ENCODE measurements around the gene G6PC1. TPM values are rescaled to one million over a fixed set of nuclear protein-coding genes. Genes with fewer than 3 reads are reported as not detected.

Gene G6PC1
- total and polyA plus RNA-seq, 2 of the 13 experiments (the other 11 are each of a cell fraction or from before 2014, with no cell fraction given): 1.7 to 37.9 TPM

GRCh38 chr17:42893359-42893758 is 7.2 kb upstream of the G6PC1 start:
- DNase-seq (ENCODE audit: low spot score) (no peak), ATAC-seq (no peak), FAIRE-seq (no peak)
- H3K79me2 ChIP-seq (ENCODE audit: insufficient read depth, low read length): no peaks in the 10 kb centered on the region
- no peak overlapping the region for H3K4me3 ChIP-seq (replicated peaks in 1 of 3; ENCODE audit: insufficient read depth in 1 of 3, low read depth in 2 of 3, low read length in 3 of 3)
- 93% methylated on average over 4 of the region's 4 CpGs for WGBS (ENCODE audit: low lambda C conversion rate)
- H3K27ac ChIP-seq (ENCODE audit: extremely low read length, insufficient read depth, low read length): peak overlapping the region; percentile 85
- no TSS peak for BruUV-seq (replicated peaks)
- peak overlapping the region; percentile 36; the same call in 1 of the 2 replicates for H3K9ac ChIP-seq (ENCODE audit: insufficient read depth, low read depth, low read length)
- H3K9me3 ChIP-seq (ENCODE audit: low read length): no peaks in the 10 kb centered on the region
- peak overlapping the region; percentile 5; the same call in 1 of the 2 replicates for H3K4me2 ChIP-seq (ENCODE audit: low read depth, low read length)
- intact Hi-C loops (cut with micrococcal nuclease; ENCODE audit: unreplicated experiment): no loop called here
- no peaks in the 10 kb centered on the region for H3K27me3 ChIP-seq (ENCODE audit: control insufficient read depth in 1 of 2, insufficient read depth in 2 of 2, low read length in 2 of 2)
- no peak overlapping the region for H2AFZ ChIP-seq (ENCODE audit: low read length)
- ChIA-PET CTCF (ENCODE audit: low intra/inter-chr PET ratio, low total read pairs) (no interaction called here), POLR2A (interaction anchor here (0.9 to 3.6 kb wide), 11 partner anchors 10 to 315 kb away, joined by 3 to 32 read pairs (median 5); partner anchors contain the start of genes PSMC3IP and RPL27)
- no peaks in the 10 kb centered on the region for H4K20me1 ChIP-seq (ENCODE audit: insufficient read depth, low read length)
- in situ Hi-C loops (cut with HindIII; ENCODE audit: extremely low pct_ligation_motif_present, low pct_unique_long_range_greater_than_20kb): no loop called here
- H3K36me3 ChIP-seq (replicated peaks in 1 of 2; ENCODE audit: control insufficient read depth in 1 of 2, insufficient read depth in 2 of 2, low read length in 2 of 2): no peaks in the 10 kb centered on the region
- H3K4me1 ChIP-seq (ENCODE audit: insufficient read depth, low read length): peaks cover 95% of the 10 kb centered on the region
- TF ChIP-seq ZNF431 (CRISPR knock-in tag; IDR thresholded peaks at IDR 0.05; ENCODE audit: borderline replicate concordance, low read depth) (0 out of 2 replicates have a peak, but pooled peaks have one; percentile 13), ZNF281 (CRISPR knock-in tag; IDR thresholded peaks at IDR 0.05; ENCODE audit: borderline replicate concordance) (no peak), AKAP8 (CRISPR knock-in tag; IDR thresholded peaks at IDR 0.05) (no peak), IKZF4 (CRISPR knock-in tag; IDR thresholded peaks at IDR 0.05; ENCODE audit: borderline replicate concordance, low read depth, not compliant biosample characterization) (no peak), HMG20B (CRISPR knock-in tag; conservative IDR thresholded peaks at IDR 0.05) (no peak), ZSCAN29 (CRISPR knock-in tag; conservative IDR thresholded peaks at IDR 0.05) (0 out of 2 replicates have a peak, but pooled peaks have one; percentile 14), YY1 (IDR thresholded peaks at IDR 0.05; ENCODE audit: insufficient read depth, insufficient replicate concordance, low read depth, low read length) (no peak), ZBTB20 (CRISPR knock-in tag; IDR thresholded peaks at IDR 0.05; ENCODE audit: borderline replicate concordance, low read depth) (no peak), ZBTB3 (CRISPR knock-in tag; IDR thresholded peaks at IDR 0.05; ENCODE audit: borderline replicate concordance, low read depth) (0 out of 2 replicates have a peak, but pooled peaks have one; percentile 1), ZNF652 (CRISPR knock-in tag; IDR thresholded peaks at IDR 0.05; ENCODE audit: borderline replicate concordance, low read depth) (peak; percentile 85), ZKSCAN1 (IDR thresholded peaks at IDR 0.05; ENCODE audit: low read length) (no peak), MAFK (conservative IDR thresholded peaks at IDR 0.05 in 1 of 2, IDR thresholded peaks at IDR 0.05 in 1 of 2; ENCODE audit: low read length in 2 of 2) (peak in 1 of 2 experiments; percentile 39; a peak in 2 of 4 replicates)
- TF ChIP-seq, protein P1, sequence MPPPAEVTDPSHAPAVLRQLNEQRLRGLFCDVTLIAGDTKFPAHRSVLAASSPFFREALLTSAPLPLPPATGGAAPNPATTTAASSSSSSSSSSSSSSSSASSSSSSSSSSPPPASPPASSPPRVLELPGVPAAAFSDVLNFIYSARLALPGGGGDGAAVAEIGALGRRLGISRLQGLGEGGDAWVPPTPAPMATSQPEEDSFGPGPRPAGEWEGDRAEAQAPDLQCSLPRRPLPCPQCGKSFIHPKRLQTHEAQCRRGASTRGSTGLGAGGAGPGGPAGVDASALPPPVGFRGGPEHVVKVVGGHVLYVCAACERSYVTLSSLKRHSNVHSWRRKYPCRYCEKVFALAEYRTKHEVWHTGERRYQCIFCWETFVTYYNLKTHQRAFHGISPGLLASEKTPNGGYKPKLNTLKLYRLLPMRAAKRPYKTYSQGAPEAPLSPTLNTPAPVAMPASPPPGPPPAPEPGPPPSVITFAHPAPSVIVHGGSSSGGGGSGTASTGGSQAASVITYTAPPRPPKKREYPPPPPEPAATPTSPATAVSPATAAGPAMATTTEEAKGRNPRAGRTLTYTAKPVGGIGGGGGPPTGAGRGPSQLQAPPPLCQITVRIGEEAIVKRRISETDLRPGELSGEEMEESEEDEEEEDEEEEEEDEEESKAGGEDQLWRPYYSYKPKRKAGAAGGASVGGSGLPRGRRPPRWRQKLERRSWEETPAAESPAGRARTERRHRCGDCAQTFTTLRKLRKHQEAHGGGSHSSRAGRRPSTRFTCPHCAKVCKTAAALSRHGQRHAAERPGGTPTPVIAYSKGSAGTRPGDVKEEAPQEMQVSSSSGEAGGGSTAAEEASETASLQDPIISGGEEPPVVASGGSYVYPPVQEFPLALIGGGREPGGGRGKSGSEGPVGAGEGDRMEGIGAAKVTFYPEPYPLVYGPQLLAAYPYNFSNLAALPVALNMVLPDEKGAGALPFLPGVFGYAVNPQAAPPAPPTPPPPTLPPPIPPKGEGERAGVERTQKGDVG (CRISPR knock-in tag; IDR thresholded peaks at IDR 0.05; ENCODE audit: borderline replicate concordance): peak; percentile 78; the same call in 1 of the 2 replicates

All from HepG2 (cell line).